GM12874 (cell line): ENCODE data around the gene LSS.

Source experiments
- TF ChIP-seq, protein P1 (sequence below): IDR thresholded peaks from 2 replicates; pipeline ENCODE4 v1.5.1; 2011; ENCODE audit warnings: low read depth, mild to moderate bottlenecking, control low read depth, low read length, moderate library complexity; ENCODE audit not compliant: insufficient read depth

Gene LSS

GRCh38 chr21:46221664-46222435 is 6.7 kb downstream of the LSS start:
- TF ChIP-seq, protein P1, sequence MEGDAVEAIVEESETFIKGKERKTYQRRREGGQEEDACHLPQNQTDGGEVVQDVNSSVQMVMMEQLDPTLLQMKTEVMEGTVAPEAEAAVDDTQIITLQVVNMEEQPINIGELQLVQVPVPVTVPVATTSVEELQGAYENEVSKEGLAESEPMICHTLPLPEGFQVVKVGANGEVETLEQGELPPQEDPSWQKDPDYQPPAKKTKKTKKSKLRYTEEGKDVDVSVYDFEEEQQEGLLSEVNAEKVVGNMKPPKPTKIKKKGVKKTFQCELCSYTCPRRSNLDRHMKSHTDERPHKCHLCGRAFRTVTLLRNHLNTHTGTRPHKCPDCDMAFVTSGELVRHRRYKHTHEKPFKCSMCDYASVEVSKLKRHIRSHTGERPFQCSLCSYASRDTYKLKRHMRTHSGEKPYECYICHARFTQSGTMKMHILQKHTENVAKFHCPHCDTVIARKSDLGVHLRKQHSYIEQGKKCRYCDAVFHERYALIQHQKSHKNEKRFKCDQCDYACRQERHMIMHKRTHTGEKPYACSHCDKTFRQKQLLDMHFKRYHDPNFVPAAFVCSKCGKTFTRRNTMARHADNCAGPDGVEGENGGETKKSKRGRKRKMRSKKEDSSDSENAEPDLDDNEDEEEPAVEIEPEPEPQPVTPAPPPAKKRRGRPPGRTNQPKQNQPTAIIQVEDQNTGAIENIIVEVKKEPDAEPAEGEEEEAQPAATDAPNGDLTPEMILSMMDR: no peak

DNA sequence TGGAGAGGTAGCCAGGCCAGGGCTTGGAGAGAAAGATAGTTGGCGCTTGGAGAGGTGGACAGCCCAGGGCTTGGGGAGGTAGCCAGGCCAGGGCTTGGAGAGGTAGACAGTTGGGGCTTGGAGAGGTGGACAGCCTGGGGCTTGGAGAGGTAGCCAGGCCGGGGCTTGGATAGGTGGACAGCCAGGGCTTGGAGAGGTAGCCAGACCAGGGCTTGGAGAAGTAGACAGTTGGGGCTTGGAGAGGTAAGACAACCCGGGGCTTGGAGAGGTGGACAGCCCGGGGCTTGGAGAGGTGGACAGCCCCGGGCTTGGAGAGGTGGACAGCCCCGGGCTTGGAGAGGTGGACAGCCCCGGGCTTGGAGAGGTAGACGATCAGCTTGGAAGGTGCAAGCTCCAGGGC is 7.7 kb downstream of the LSS start:
- TF ChIP-seq, protein P1: no peak

DNA sequence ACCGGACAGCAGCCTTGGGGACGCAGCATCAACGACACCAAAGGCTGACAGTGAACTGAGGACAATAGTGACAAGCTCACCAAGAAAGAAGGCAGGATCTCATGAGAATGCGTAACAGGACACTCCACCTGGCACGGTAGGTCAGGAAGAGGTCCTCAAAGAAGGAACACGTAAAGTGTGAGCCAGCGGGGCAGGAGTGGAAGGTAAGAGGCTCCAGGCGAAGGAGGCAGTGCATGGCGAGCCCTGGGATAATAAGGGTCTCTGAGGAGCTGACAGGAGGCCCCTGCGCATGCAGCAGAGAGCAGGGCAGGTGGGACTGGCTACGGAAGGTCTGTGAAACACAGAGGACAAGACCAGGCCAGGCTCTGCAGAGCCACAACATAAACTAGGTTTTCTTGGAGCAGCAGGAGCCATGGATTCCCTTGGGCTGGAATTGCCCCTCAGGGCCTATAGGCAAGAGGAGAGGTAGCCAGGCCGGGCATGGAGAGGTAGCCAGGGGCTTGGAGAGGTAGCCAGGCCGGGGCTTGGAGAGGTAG is 8.2 kb downstream of the LSS start:
- TF ChIP-seq, protein P1: no peak

DNA sequence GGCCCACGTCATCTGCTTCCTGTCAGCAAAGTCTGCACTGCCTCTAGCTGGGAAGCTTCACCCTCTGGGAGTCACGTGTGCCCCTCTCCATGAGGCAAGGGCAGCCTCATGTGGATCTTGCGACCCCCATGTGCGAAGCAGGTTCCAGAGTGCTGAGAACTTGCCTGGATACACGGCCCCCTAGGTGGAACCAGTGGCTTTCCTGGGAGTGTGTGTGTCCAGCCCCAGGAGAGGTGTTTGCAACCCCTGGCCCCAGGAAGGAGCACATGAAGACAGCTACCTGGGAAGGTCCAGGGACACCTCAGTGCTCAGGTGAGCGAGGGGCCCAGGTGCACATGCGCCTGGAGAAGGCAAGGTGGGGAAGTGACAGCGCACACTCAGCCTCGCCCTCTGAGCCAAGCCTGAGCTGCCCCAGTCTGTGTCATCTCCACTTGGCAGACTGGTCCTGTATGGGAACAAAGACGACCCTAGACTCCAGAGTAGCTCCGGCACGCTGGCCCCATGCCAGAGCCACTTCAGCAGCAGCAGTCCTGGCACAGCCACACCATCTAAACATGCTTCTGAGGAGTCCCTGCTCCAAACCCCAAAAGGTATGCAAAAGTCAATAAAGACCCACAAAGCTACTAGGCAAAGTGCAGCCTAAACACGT is 8.9 kb downstream of the LSS start:
- TF ChIP-seq, protein P1: no peak

- TF ChIP-seq, protein P1: no peak
These were observed 9.5 kb downstream of the LSS start for GRCh38 chr21:46218906-46219590.

DNA sequence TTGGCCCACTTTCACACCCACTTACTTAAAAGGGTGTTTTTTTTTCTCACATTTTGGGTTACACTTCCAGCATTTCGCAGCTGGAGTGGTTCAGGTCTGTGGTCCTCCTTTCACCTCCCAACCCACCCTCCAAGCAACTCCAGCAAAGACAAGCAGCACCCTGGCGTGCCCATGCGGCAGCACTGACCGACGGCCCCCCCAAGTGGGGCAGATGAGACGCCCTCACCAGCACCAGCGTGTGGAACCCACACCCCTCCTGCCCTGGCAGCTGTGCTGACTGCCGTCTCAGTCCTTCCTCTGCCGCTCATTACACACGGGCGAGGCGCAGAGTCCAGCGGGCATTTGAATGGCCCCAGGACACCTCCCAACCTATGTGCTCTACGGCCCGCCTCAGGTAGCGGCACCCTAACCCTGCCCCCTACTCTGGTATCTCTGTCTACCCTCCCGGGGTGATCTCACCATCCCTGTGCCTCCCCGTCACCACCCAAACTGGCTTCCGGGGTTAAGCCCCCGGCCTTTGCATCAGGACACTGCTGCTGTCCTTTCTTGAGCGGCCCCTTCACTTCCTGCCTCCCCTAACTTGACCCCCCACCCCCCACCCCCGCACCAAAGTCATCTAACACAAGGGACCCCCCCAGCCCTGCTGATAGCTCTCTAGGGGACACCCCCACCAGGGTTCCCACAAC is 10.9 kb downstream of the LSS start:
- TF ChIP-seq, protein P1: no peak
